Epithelial cell of proximal tubule (primary cell): ENCODE results near the gene TRIM46. TPM values are rescaled to one million over a fixed set of nuclear protein-coding genes. Genes with fewer than 3 reads are reported as not detected.
A peak's percentile ranks its signal among the peaks of the same experiment; 100 is the strongest.

Source experiments
- DNase-seq: peaks from one replicate; pipeline ENCODE4 v3.0.0-alpha.2; 2011; ENCODE audit warnings: low read depth
- H3K4me3 ChIP-seq: 2 replicates; pipeline ENCODE4 v1.5.1; 2011; ENCODE audit warnings: low read depth, mild to moderate bottlenecking, low read length
- total RNA-seq: library from RNA; depleted of rRNA; stranded (reverse); fragments of >200 nt; gene quantifications from 2 replicates; pipeline ENCODE4 v1.2.3, GENCODE V29; 2015
- TF ChIP-seq, protein P1 (sequence below): conservative IDR thresholded peaks from 2 replicates; pipeline ENCODE4 v1.5.1; 2012; ENCODE audit warnings: low read depth, mild to moderate bottlenecking, low read length

TRIM46 gene
- total RNA-seq, 1 donor from 2014 or later, result 9.4 TPM

DNA sequence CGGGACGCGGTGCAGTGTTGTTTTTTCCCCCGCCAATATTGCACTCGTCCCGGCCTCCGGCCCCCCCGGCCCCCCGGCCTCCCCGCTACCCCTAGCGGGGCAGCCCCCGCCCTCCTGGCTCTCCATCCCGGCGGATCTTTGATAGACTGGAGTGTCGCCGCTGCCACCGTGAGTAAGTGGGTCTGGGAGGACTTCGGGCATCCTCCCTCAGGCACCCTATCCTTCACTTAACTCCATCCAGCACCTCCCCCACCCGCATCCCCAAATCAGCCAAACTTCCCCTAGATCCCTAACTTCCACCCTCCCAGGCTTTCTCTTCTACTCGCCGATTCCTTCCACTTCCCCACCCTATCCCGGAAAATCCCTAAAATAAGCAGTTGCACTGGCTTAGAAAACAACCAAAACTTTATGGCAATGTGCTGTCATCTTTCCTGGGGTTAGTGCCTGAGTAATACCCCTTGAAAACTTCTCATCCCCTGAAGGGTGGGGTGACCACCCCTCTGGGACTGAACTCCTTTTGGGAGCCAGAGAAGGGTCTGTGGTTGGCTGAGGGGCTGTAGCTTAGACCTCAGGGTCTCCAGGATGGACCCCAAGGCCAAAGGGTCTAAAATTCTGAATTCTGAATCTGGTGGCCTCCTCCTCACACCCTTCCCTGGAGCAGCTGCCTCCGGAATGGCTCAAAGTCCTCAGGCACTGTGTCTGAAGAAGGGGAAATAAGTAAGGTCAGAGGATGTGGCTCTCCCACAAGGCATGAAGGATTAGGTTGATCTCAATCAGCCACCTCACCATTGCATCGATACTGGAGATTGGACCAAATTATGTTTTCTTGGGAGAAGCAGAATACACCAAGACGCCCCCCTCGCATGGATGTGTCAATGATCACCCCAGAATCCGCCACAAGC lies 21.8 kb downstream of the TRIM46 start:
- TF ChIP-seq, protein P1, sequence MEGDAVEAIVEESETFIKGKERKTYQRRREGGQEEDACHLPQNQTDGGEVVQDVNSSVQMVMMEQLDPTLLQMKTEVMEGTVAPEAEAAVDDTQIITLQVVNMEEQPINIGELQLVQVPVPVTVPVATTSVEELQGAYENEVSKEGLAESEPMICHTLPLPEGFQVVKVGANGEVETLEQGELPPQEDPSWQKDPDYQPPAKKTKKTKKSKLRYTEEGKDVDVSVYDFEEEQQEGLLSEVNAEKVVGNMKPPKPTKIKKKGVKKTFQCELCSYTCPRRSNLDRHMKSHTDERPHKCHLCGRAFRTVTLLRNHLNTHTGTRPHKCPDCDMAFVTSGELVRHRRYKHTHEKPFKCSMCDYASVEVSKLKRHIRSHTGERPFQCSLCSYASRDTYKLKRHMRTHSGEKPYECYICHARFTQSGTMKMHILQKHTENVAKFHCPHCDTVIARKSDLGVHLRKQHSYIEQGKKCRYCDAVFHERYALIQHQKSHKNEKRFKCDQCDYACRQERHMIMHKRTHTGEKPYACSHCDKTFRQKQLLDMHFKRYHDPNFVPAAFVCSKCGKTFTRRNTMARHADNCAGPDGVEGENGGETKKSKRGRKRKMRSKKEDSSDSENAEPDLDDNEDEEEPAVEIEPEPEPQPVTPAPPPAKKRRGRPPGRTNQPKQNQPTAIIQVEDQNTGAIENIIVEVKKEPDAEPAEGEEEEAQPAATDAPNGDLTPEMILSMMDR, result no peak
- DNase-seq, result no peak
- peak overlapping the region; percentile 67 for H3K4me3 ChIP-seq

DNA sequence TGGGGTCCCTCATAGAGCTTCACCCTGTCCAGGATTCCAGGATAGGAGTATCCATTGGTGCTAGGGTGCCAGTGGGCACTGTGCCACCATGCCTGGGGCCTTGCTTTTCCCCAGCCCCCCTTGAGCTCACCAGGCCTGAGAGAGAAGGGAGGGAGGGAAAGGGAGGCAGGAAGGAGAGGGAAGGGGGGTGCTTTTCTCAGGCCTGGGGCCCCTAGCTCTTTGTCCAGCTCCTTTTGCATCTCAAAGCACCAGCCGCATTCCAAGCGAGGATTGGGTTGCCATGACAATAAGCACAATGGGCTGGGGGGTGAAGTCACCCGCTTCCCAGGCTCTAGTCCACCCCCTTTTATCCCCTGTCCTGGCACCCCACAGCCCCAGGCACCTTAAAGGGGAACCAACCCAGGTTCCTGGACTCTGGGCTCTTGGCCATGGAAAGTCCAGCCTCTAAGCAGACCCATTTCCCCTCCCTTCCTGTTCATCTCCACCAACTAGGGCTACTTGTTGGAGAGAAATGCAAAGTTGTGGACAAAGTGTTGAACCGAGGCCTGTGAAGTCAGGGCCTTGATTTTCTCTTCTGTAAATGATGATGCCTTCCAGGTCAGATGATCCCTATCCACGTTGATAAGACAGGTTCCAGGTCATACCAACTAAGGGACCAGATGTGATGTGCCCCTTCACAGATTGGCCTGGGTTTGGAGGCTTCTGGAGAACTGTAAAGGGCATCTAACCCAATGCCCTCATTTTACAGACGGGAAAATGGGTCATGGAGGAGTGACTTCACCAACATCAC lies 22.6 kb downstream of the TRIM46 start:
- no peak for DNase-seq
- TF ChIP-seq, protein P1, result no peak
- peak overlapping the region; percentile 67 for H3K4me3 ChIP-seq

DNA sequence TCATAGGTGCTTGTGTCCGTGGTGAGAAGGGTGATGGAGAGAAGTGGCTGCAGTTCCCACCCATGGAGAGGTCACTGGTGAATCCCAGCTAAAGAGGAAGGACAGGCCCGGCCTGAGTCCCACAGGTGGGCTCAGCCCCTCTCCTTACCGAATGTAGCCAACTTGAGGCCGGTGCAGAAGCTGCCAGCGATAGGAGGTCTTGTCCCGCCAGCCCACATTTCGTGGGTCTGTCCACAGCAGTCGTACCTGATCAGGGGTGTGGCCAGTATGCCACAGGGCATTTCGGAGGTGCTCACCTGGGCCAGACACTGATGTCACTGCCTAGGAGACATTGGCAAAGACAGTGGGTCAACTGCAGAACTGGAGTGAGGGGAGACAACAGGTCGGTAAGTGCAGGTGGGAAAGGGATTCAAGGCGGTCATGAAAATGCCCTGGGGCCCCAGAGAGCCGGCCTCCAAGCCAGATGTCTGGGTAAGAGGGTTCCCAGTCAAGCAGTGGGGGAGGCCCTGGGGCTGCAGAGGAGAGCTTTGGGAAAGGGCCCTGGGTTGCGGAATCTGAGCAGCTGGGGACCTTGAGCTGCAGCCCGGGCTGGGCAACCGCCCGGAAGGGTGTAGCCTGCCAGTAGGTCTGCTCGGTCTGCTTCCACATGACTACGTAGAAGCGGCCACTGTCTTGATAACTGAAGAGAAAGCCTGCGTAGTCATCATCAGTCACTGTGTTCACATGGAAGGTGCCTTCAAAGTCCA lies 23.4 kb downstream of the TRIM46 start:
- TF ChIP-seq, protein P1, result no peak
- H3K4me3 ChIP-seq, result no peak overlapping the region
- DNase-seq, result no peak

DNA sequence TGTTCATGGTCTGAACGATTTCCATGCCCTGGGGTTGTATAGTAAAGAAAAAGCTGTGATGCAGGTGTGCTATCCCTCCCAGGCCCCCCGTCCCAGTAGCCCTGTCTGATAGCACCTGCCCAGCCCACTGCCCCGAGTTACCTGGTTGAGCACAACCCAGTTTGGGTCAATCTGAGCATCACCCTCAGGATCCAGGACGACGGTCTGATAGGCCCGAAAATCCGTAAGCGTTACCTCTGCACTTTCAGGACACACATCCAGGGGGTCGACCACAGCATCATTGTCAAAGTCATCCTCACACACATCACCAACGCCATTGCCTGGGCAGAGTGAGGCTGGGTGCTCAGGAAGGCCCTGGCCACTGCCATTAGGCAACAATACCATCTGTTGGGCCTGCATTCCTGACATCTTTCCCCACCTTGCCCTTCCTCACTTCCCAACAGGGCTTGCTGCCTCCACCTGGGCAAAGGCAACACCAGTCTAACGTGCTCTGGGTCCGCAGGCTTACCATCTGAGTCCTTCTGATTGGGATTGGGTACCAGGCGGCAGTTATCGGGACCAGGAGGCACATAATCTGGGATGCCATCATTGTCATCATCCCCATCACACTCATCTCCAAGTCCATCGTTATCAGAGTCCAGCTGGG lies 24.4 kb downstream of the TRIM46 start:
- no peak for DNase-seq
- no peak overlapping the region for H3K4me3 ChIP-seq
- TF ChIP-seq, protein P1, result no peak

DNA sequence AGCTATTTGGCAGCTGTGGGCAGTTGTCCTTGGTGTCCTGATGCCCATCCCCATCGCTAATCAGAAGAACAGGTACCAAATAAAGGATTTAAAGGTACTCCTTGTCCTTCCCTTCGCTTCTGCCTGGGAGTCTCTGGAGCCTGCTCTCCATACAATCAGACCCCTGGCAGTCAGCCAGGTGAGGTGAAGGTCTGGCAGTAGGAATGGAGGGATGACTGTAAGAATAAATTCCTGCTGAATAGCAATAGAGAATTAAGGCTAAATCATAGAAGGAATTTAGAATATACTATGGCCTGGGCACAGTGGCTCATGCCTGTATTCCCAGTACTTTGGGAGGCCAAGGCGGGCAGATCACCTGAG lies 24.9 kb downstream of the TRIM46 start:
- H3K4me3 ChIP-seq, result no peak overlapping the region

DNA sequence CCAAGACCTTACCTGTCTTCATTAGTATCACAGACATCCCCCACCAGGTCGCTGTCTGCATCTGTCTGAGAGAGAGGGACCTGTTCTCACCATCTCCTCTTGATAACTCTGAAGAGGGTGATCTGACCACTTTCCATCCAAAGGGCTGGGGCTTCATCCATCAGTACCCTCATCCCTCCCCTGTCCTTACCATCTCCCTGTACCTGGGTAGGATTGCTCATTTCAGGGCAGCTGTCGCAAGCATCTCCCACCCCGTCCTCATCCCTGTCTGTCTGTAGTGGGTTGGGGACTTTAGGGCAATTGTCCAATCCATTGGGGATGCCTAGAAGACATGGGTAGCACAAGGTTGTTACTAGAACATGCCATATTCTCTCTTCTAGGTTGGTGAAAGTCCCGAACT lies 26.1 kb downstream of the TRIM46 start:
- DNase-seq, result no peak
- TF ChIP-seq, protein P1, result no peak
- no peak overlapping the region for H3K4me3 ChIP-seq

More for the DNA sequence above, 24.9 kb downstream of the TRIM46 start:
- TF ChIP-seq, protein P1, result no peak
- no peak for DNase-seq
